ENCODE results near the gene SLC45A1.

- TF ChIP-seq POLR2A (IDR thresholded peaks at IDR 0.05) (no peak), CTCF (IDR thresholded peaks at IDR 0.05) (no peak)
These were observed 43.6 kb upstream of the SLC45A1 start for GRCh38 chr1:8274352-8274751.

Data from lower leg skin (tissue), 3 donors.